SK-N-SH (cell line): ENCODE measurements around the gene RPL28.

ENCODE experiments used
- PBX3 ChIP-seq: IDR thresholded peaks from 2 replicates; pipeline ENCODE4; 2012
- RAD21 ChIP-seq: IDR thresholded peaks from 2 replicates; pipeline ENCODE4 v1.6.1; 2012; ENCODE audit warnings: mild to moderate bottlenecking, low read length

GRCh38 chr19:55391191-55391670 lies 5.5 kb downstream of the RPL28 start:
- TF ChIP-seq RAD21 = no peak
- no peak for TF ChIP-seq PBX3
